HepG2 (cell line): ENCODE data around the gene ELP6. TPM values are rescaled to one million over a fixed set of nuclear protein-coding genes. Genes with fewer than 3 reads are reported as not detected.
A peak's percentile ranks its signal among the peaks of the same experiment; 100 is the strongest.

Source experiments
- ADNP ChIP-seq: sonication (generic); formaldehyde crosslinking; IDR thresholded peaks from 2 replicates; pipeline ENCODE4 v1.4.0; 2020; ENCODE audit warnings: missing genetic modification reagents
- BATF2 ChIP-seq: sonication (generic); formaldehyde crosslinking; IDR thresholded peaks from 2 replicates; pipeline ENCODE4 v1.8.0; 2022; ENCODE audit warnings: mild to moderate bottlenecking, missing genetic modification reagents, moderate library complexity
- CHD2 ChIP-seq: IDR thresholded peaks from 2 replicates; pipeline ENCODE4 v1.6.1; 2011; ENCODE audit warnings: low read depth, low read length, improper control_type of control experiment
- GATAD2A ChIP-seq: IDR thresholded peaks from 2 replicates; pipeline ENCODE4 v1.6.1; 2016
- GLI4 ChIP-seq: sonication (generic); formaldehyde crosslinking; IDR thresholded peaks from 2 replicates; pipeline ENCODE4 v1.5.1; 2020; ENCODE audit warnings: missing genetic modification reagents, mild to moderate bottlenecking, moderate library complexity, borderline replicate concordance
- GPN1 ChIP-seq: sonication (generic); formaldehyde crosslinking; IDR thresholded peaks from 2 replicates; pipeline ENCODE4 v1.5.1; 2020; ENCODE audit warnings: missing genetic modification reagents, borderline replicate concordance
- IKZF4 ChIP-seq: sonication (generic); formaldehyde crosslinking; IDR thresholded peaks from 2 replicates; pipeline ENCODE4 v1.5.1; 2020; ENCODE audit warnings: borderline replicate concordance, mild to moderate bottlenecking, low read depth, missing genetic modification reagents; ENCODE audit errors: not compliant biosample characterization
- KLF6 ChIP-seq: IDR thresholded peaks from 2 replicates; pipeline ENCODE4 v1.8.0; 2016; ENCODE audit warnings: missing biosample characterization, missing genetic modification reagents
- MXI1 ChIP-seq: IDR thresholded peaks from 3 replicates; pipeline ENCODE4 v1.6.1; 2012; ENCODE audit warnings: low read depth, low read length, inconsistent platforms, borderline replicate concordance
- SIN3A ChIP-seq: IDR thresholded peaks from 2 replicates; pipeline ENCODE4 v1.6.1; 2011; ENCODE audit warnings: low read depth, mild to moderate bottlenecking, control low read depth, low read length, borderline replicate concordance
- TERF1 ChIP-seq: sonication (generic); formaldehyde crosslinking; IDR thresholded peaks from 2 replicates; pipeline ENCODE4 v1.8.0; 2022; ENCODE audit warnings: mild to moderate bottlenecking, missing genetic modification reagents, moderate library complexity
- ZC3H13 ChIP-seq: sonication (generic); formaldehyde crosslinking; IDR thresholded peaks from 2 replicates; pipeline ENCODE4 v1.8.1; 2023; ENCODE audit warnings: mild to moderate bottlenecking, missing genetic modification reagents, moderate library complexity
- ZNF20 ChIP-seq: sonication (generic); formaldehyde crosslinking; IDR thresholded peaks from 2 replicates; pipeline ENCODE4 v1.4.0; 2020; ENCODE audit warnings: mild to moderate bottlenecking, moderate library complexity, missing genetic modification reagents
- ZNF367 ChIP-seq: sonication (generic); formaldehyde crosslinking; IDR thresholded peaks from 2 replicates; pipeline ENCODE4 v1.4.0; 2020; ENCODE audit warnings: missing genetic modification reagents, borderline replicate concordance
- ZNF44 ChIP-seq: sonication (generic); formaldehyde crosslinking; IDR thresholded peaks from 2 replicates; pipeline ENCODE4 v1.5.1; 2020; ENCODE audit warnings: mild to moderate bottlenecking, missing genetic modification reagents
- ZNF652 ChIP-seq: IDR thresholded peaks from 2 replicates; pipeline ENCODE4 v1.6.1; 2016; ENCODE audit warnings: low read depth, borderline replicate concordance
- ZNF704 ChIP-seq: sonication (generic); formaldehyde crosslinking; IDR thresholded peaks from 2 replicates; pipeline ENCODE4 v1.8.1; 2023; ENCODE audit warnings: mild to moderate bottlenecking, inconsistent platforms, moderate library complexity, missing genetic modification reagents, borderline replicate concordance
- ZSCAN12 ChIP-seq: sonication (generic); formaldehyde crosslinking; IDR thresholded peaks from 2 replicates; pipeline ENCODE4 v1.9.0; 2021; ENCODE audit warnings: mild to moderate bottlenecking, missing genetic modification reagents
- polyA plus RNA-seq, 8 experiments: library from polyadenylated mRNA; depleted of rRNA in 3 of 8; stranded (reverse) in 7 of 8; unstranded in 1 of 8; fragments of >200 nt; fragmentation: Illumina TruSeq in 4 of 8; extraction: Trizol in 4 of 8; gene quantifications; 2 replicates each; pipeline versions ENCODE4 v1.2.1 to v1.2.3, GENCODE V29; 2011 to 2016; ENCODE audit warnings: low read depth in 4 of 8, missing spikeins in 1 of 8, mixed read lengths in 1 of 8; ENCODE audit not compliant: insufficient read depth in 1 of 8
- total RNA-seq, 5 experiments: library from RNA; depleted of rRNA; stranded (reverse); fragments of >200 nt; fragmentation: Illumina TruSeq; extraction: Trizol; gene quantifications; 2 replicates each; pipeline ENCODE4 v1.2.3, GENCODE V29; 2016; ENCODE audit warnings: low read depth in 1 of 5
- TF ChIP-seq, protein P1 (sequence below): IDR thresholded peaks from 2 replicates; pipeline ENCODE4 v1.6.1; 2016; ENCODE audit warnings: missing biosample characterization, missing genetic modification reagents, low read depth

ELP6 gene
- total and polyA plus RNA-seq, 2 of the 13 experiments (the other 11 are each of a cell fraction or from before 2014, with no cell fraction given), result 45.0 to 49.3 TPM

DNA sequence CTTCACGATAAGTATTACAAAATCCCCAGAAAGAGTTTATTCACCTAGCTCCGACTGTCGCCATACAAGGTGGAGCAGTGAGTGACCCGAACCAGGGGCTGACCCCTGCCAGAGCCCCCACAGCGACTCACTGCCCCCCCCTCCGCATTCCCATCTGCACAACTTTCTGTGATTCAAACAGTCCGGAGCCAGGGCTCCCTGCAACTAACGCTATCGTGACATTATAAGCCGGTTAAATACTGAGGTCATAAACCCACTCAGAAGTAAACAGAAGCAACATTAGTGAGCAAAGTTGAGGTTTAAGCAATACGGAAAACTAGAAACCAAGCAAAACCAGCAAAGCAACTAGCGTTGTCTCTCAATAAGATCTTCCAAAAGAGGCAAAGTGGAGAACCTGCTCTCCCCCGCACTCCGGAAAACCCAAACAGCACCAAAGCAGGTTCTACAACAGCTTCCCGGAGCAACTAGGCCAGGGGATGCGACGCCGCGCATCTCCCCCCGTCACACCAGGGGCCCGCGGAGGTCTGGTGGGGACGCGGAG lies 38.4 kb downstream of the ELP6 start (continued):
- TF ChIP-seq GLI4 (CRISPR knock-in tag), result no peak
- TF ChIP-seq, protein P1, sequence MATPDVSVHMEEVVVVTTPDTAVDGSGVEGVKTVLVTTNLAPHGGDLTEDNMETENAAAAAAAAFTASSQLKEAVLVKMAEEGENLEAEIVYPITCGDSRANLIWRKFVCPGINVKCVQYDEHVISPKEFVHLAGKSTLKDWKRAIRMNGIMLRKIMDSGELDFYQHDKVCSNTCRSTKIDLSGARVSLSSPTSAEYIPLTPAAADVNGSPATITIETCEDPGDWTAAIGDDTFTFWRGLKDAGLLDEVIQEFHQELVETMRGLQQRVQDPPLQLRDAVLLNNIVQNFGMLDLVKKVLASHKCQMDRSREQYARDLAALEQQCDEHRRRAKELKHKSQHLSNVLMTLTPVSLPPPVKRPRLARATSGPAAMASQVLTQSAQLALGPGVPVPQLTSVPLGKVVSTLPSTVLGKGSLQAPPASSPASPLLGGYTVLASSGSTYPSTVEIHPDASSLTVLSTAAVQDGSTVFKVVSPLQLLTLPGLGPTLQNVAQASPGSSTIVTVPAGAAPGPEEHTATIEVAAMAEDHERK, result no peak
- no peak for TF ChIP-seq IKZF4 (CRISPR knock-in tag)
- no peak for TF ChIP-seq ZNF367 (CRISPR knock-in tag)
- 0 out of 2 replicates have a peak, but pooled peaks have one; percentile 21 for TF ChIP-seq CHD2
- TF ChIP-seq ZNF652, result no peak
- no peak for TF ChIP-seq ZNF704 (CRISPR knock-in tag)
- peak; percentile 68; the same call in 1 of the 2 replicates for TF ChIP-seq ZC3H13 (CRISPR knock-in tag)
- TF ChIP-seq KLF6 (CRISPR knock-in tag), result no peak
- no peak for TF ChIP-seq GPN1 (CRISPR knock-in tag)
- TF ChIP-seq ZSCAN12 (CRISPR knock-in tag), result no peak
- no peak for TF ChIP-seq ADNP (CRISPR knock-in tag)
- TF ChIP-seq SIN3A, result peak; percentile 12; the same call in 1 of the 2 replicates
- TF ChIP-seq MXI1, result 0 out of 3 replicates have a peak, but pooled peaks have one; percentile 16
- no peak for TF ChIP-seq ZNF20 (CRISPR knock-in tag)
- TF ChIP-seq TERF1, result no peak
- no peak for TF ChIP-seq GATAD2A (CRISPR knock-in tag)
- 0 out of 2 replicates have a peak, but pooled peaks have one; percentile 32 for TF ChIP-seq BATF2
- TF ChIP-seq ZNF44 (CRISPR knock-in tag), result 0 out of 2 replicates have a peak, but pooled peaks have one; percentile 6
